Trophoblast cell (in vitro differentiated cells and primary cell): ENCODE results near the gene SEMA7A.
A peak's percentile ranks its signal among the peaks of the same experiment; 100 is the strongest.

Source experiments
- DNase-seq, 2 donors: peaks; one replicate each; pipeline ENCODE4 v3.0.0-alpha.2; 2016
- H2AFZ ChIP-seq: 2 replicates; pipeline ENCODE4 v1.6.1; 2013; ENCODE audit warnings: low read length, moderate library complexity, mild to moderate bottlenecking; ENCODE audit not compliant: insufficient read depth, poor library complexity
- H2AK5ac ChIP-seq: 2 replicates; pipeline ENCODE4 v1.6.1; 2013; ENCODE audit warnings: mild to moderate bottlenecking, low read length
- H2BK120ac ChIP-seq: 2 replicates; pipeline ENCODE4 v1.6.1; 2013; ENCODE audit warnings: low read length, mild to moderate bottlenecking, moderate library complexity; ENCODE audit not compliant: insufficient read depth, poor library complexity
- H2BK12ac ChIP-seq: 2 replicates; pipeline ENCODE4 v1.6.1; 2013; ENCODE audit warnings: mild to moderate bottlenecking, low read length, moderate library complexity
- H2BK5ac ChIP-seq: 2 replicates; pipeline ENCODE4 v1.6.1; 2013; ENCODE audit warnings: low read length, low read depth, moderate library complexity, mild to moderate bottlenecking; ENCODE audit not compliant: poor library complexity
- H3K14ac ChIP-seq: 2 replicates; pipeline ENCODE4 v1.6.1; 2013; ENCODE audit warnings: mild to moderate bottlenecking, low read length
- H3K18ac ChIP-seq: 2 replicates; pipeline ENCODE4 v1.6.1; 2013; ENCODE audit warnings: mild to moderate bottlenecking, low read length
- H3K23ac ChIP-seq: 2 replicates; pipeline ENCODE4 v1.6.1; 2013; ENCODE audit warnings: low read length
- H3K27ac ChIP-seq: 2 replicates; pipeline ENCODE4 v1.5.1; 2013; ENCODE audit warnings: low read depth, mild to moderate bottlenecking, inconsistent platforms, low read length, moderate library complexity
- H3K27me3 ChIP-seq: 2 replicates; pipeline ENCODE4 v1.6.1; 2013; ENCODE audit warnings: inconsistent platforms, mild to moderate bottlenecking, low read length, moderate library complexity; ENCODE audit not compliant: insufficient read depth
- H3K36me3 ChIP-seq, 2 experiments: 1 replicate in 1 of 2; 2 replicates in 1 of 2; pipeline ENCODE4 v1.6.1; 2013; ENCODE audit warnings: low read length in 2 of 2, mild to moderate bottlenecking in 2 of 2, moderate library complexity in 1 of 2; ENCODE audit not compliant: insufficient read depth in 2 of 2, control insufficient read depth in 1 of 2
- H3K4ac ChIP-seq: 2 replicates; pipeline ENCODE4 v1.6.1; 2013; ENCODE audit warnings: low read depth, mild to moderate bottlenecking, low read length, moderate library complexity
- H3K4me1 ChIP-seq, 2 experiments: 1 replicate in 1 of 2; 2 replicates in 1 of 2; pipeline ENCODE4 v1.6.1; 2013; ENCODE audit warnings: low read length in 2 of 2, mild to moderate bottlenecking in 2 of 2, moderate library complexity in 1 of 2; ENCODE audit not compliant: insufficient read depth in 2 of 2, control insufficient read depth in 1 of 2
- H3K4me2 ChIP-seq: 2 replicates; pipeline ENCODE4 v1.6.1; 2013; ENCODE audit warnings: inconsistent platforms, mild to moderate bottlenecking, low read length, moderate library complexity
- H3K4me3 ChIP-seq: 2 replicates; pipeline ENCODE4 v1.5.1; 2013; ENCODE audit warnings: mild to moderate bottlenecking, low read depth, low read length, inconsistent platforms
- H3K79me1 ChIP-seq: one replicate; pipeline ENCODE4 v1.6.1; 2013; ENCODE audit warnings: low read length
- H3K79me2 ChIP-seq: 2 replicates; pipeline ENCODE4 v1.6.1; 2013; ENCODE audit warnings: low read length, mild to moderate bottlenecking; ENCODE audit not compliant: control insufficient read depth, insufficient read depth, poor library complexity
- H3K9ac ChIP-seq: 2 replicates; pipeline ENCODE4 v1.6.1; 2013; ENCODE audit warnings: mild to moderate bottlenecking, low read length
- H3K9me3 ChIP-seq: 2 replicates; pipeline ENCODE4 v1.6.1; 2013; ENCODE audit warnings: low read depth, mild to moderate bottlenecking, control low read depth, inconsistent platforms, low read length; ENCODE audit not compliant: insufficient read depth
- H4K12ac ChIP-seq: 2 replicates; pipeline ENCODE4 v1.6.1; 2013; ENCODE audit warnings: low read depth, mild to moderate bottlenecking, low read length, moderate library complexity
- H4K8ac ChIP-seq: 2 replicates; pipeline ENCODE4 v1.6.1; 2013; ENCODE audit warnings: low read depth, mild to moderate bottlenecking, low read length, moderate library complexity
- H4K91ac ChIP-seq: one replicate; pipeline ENCODE4 v1.6.1; 2013; ENCODE audit warnings: low read depth, mild to moderate bottlenecking, low read length, moderate library complexity
- WGBS: extraction: QIAGEN DNeasy Blood & Tissue Kit; methylation state at CpG from one replicate; pipeline ENCODE4 v1.1.7; 2013; ENCODE audit warnings: missing lambda C conversion rate; ENCODE audit not compliant: insufficient read length, insufficient coverage; ENCODE audit errors: extremely low coverage; 5-methylcytosine and 5-hydroxymethylcytosine counted together

SEMA7A gene

GRCh38 chr15:74387141-74387541 lies 46.6 kb downstream of the SEMA7A start:
- WGBS: no CpG with 5 or more reads among the region's 13 CpGs
- Histone ChIP-seq H3K4me1 (peaks cover 70 to 74% of the 10 kb centered on the region in 2 experiments), H3K36me3 (no peaks in the 10 kb centered on the region), H3K79me1 (peaks cover 75% of the 10 kb centered on the region), H2BK12ac (peak overlapping the region; percentile 86), H2BK5ac (peak overlapping the region; percentile 80), H3K27ac (no peak overlapping the region), H3K23ac (no peak overlapping the region), H2BK120ac (peak overlapping the region; percentile 96), H2AFZ (peak overlapping the region; percentile 27), H3K27me3 (no peaks in the 10 kb centered on the region), H2AK5ac (peak overlapping the region; percentile 98), H3K4me3 (no peak overlapping the region), H3K79me2 (peaks cover 15% of the 10 kb centered on the region), H3K18ac (peak overlapping the region; percentile 88), H4K8ac (peak overlapping the region; percentile 63), H3K4me2 (no peak overlapping the region), H4K91ac (peak overlapping the region; percentile 98), H4K12ac (peak overlapping the region; percentile 45), H3K4ac (peak overlapping the region; percentile 66), H3K9ac (no peak overlapping the region), H3K9me3 (peaks cover 2% of the 10 kb centered on the region), H3K14ac (peak overlapping the region; percentile 94)
- DNase-seq: no peak

GRCh38 chr15:74386496-74387140 lies 47.1 kb downstream of the SEMA7A start:
- Histone ChIP-seq H3K9me3 (peaks cover 2% of the 10 kb centered on the region), H3K79me2 (peaks cover 15% of the 10 kb centered on the region), H3K4me2 (no peak overlapping the region), H3K18ac (peak overlapping the region; percentile 79), H4K12ac (no peak overlapping the region), H4K8ac (peak overlapping the region; percentile 59), H3K4ac (no peak overlapping the region), H2AK5ac (peak overlapping the region; percentile 98), H3K23ac (no peak overlapping the region), H3K79me1 (peaks cover 74% of the 10 kb centered on the region), H4K91ac (peak overlapping the region; percentile 98), H3K36me3 (no peaks in the 10 kb centered on the region), H3K27ac (no peak overlapping the region), H2AFZ (no peak overlapping the region), H3K14ac (peak overlapping the region; percentile 94), H3K4me1 (peaks cover 69 to 74% of the 10 kb centered on the region in 2 experiments), H2BK12ac (peak overlapping the region; percentile 86), H3K9ac (no peak overlapping the region), H3K27me3 (no peaks in the 10 kb centered on the region), H2BK5ac (peak overlapping the region; percentile 59), H3K4me3 (no peak overlapping the region), H2BK120ac (peak overlapping the region; percentile 96)
- DNase-seq: no peak
- no CpG with 5 or more reads among the region's 15 CpGs for WGBS

- peak overlapping the region; percentile 98 for H4K91ac ChIP-seq
- DNase-seq: no peak
- no peak overlapping the region for H2AFZ ChIP-seq
- no CpG with 5 or more reads among the region's 6 CpGs for WGBS
- H2AK5ac ChIP-seq: peak overlapping the region; percentile 65
- H3K18ac ChIP-seq: peak overlapping the region; percentile 50
- H3K36me3 ChIP-seq: no peaks in the 10 kb centered on the region
- H4K8ac ChIP-seq: peak overlapping the region; percentile 27
- peaks cover 63 to 70% of the 10 kb centered on the region in 2 experiments for H3K4me1 ChIP-seq
- H3K23ac ChIP-seq: no peak overlapping the region
- H3K9ac ChIP-seq: no peak overlapping the region
- H3K4me3 ChIP-seq: no peak overlapping the region
- no peak overlapping the region for H3K4ac ChIP-seq
- no peaks in the 10 kb centered on the region for H3K27me3 ChIP-seq
- no peak overlapping the region for H3K4me2 ChIP-seq
- peak overlapping the region; percentile 94 for H3K14ac ChIP-seq
- no peak overlapping the region for H4K12ac ChIP-seq
- H3K9me3 ChIP-seq: no peaks in the 10 kb centered on the region
- peaks cover 15% of the 10 kb centered on the region for H3K79me2 ChIP-seq
- H3K27ac ChIP-seq: no peak overlapping the region
- H2BK120ac ChIP-seq: peak overlapping the region; percentile 96
- H2BK12ac ChIP-seq: peak overlapping the region; percentile 86
- peak overlapping the region; percentile 48 for H2BK5ac ChIP-seq
- peaks cover 70% of the 10 kb centered on the region for H3K79me1 ChIP-seq
Measured at GRCh38 chr15:74385733-74386132, 48.0 kb downstream of the SEMA7A start.

- Histone ChIP-seq H3K4ac (no peak overlapping the region), H3K79me1 (peaks cover 70% of the 10 kb centered on the region), H2BK120ac (peak overlapping the region; percentile 93), H3K4me2 (no peak overlapping the region), H3K36me3 (no peaks in the 10 kb centered on the region), H2BK5ac (no peak overlapping the region), H3K79me2 (peaks cover 15% of the 10 kb centered on the region), H4K8ac (no peak overlapping the region), H3K27ac (no peak overlapping the region), H3K14ac (peak overlapping the region; percentile 77), H3K9me3 (no peaks in the 10 kb centered on the region), H4K12ac (no peak overlapping the region), H3K4me3 (no peak overlapping the region), H3K18ac (peak overlapping the region; percentile 50), H3K4me1 (peaks cover 63 to 69% of the 10 kb centered on the region in 2 experiments), H4K91ac (peak overlapping the region; percentile 98), H3K23ac (no peak overlapping the region), H2AK5ac (peak overlapping the region; percentile 65), H3K9ac (no peak overlapping the region), H2BK12ac (peak overlapping the region; percentile 93), H3K27me3 (no peaks in the 10 kb centered on the region), H2AFZ (peak overlapping the region; percentile 23)
- no CpG with 5 or more reads among the region's 8 CpGs for WGBS
- peak in 1 of 2 donors; percentile 54 for DNase-seq
Measured at GRCh38 chr15:74384881-74385643, 48.7 kb downstream of the SEMA7A start.
